ENCODE measurements around the gene ARHGAP31. TPM values are rescaled to one million over a fixed set of nuclear protein-coding genes. Genes with fewer than 3 reads are reported as not detected.

ARHGAP31 gene
- total and polyA plus RNA-seq, 7 experiments from 2014 or later = 1.2 to 11.9 (median 3.0) TPM

- H3K4me3 Mint-ChIP-seq = peak overlapping the region; percentile 68 to 95 (median 85)
- H3K36me3 Mint-ChIP-seq = peaks cover 0 to 6% (median 2%) of the 10 kb centered on the region in 5 donors
- intact Hi-C loops (cut with micrococcal nuclease) = loop anchor here (2.0 to 10.0 kb wide), 3 partner anchors 176 to 1449 kb away; partner anchors contain the start of genes GTF2E1 (in 1 of the 2), POGLUT1 (in 1 of the 2), RABL3 (in 1 of the 2) and TIMMDC1 (in 1 of the 2)
- H3K4me1 Mint-ChIP-seq = peaks cover 26 to 76% (median 59%) of the 10 kb centered on the region in 7 donors
- H3K4me1 ChIP-seq (ENCODE audit: control insufficient read depth in 2 of 2, insufficient read depth in 2 of 2, low read length in 2 of 2) = peaks cover 22 to 26% of the 10 kb centered on the region in 2 donors
- ChIA-PET POLR2A (interaction anchor here (0.8 to 5.0 kb wide), 15 partner anchors 8 to 205 kb away, joined by 3 to 24 read pairs (median 5); partner anchors contain the start of genes B4GALT4, TIMMDC1 and TMEM39A), CTCF (interaction anchor here (0.6 to 2.5 kb wide), 6 partner anchors 19 to 149 kb away, joined by 3 to 16 read pairs (median 8); partner anchors contain the start of gene B4GALT4)
- peak overlapping the region; percentile 91 for H3K27ac ChIP-seq (ENCODE audit: low read depth, low read length)
- peak overlapping the region; percentile 68 to 99 (median 87) for H3K27ac Mint-ChIP-seq
- no peaks in the 10 kb centered on the region for H3K27me3 ChIP-seq (ENCODE audit: control insufficient read depth in 2 of 2, insufficient read depth in 2 of 2, low read length in 2 of 2)
- ATAC-seq (no peak), DNase-seq (no peak)
- H3K4me3 ChIP-seq (ENCODE audit: low read length) = peak overlapping the region; percentile 50
- H3K9me3 Mint-ChIP-seq = peaks cover 0 to 5% (median under 1%) of the 10 kb centered on the region in 11 donors
- H3K27me3 Mint-ChIP-seq = peaks cover 0 to 47% (median 0%) of the 10 kb centered on the region in 5 donors
- no peaks in the 10 kb centered on the region for H3K9me3 ChIP-seq (ENCODE audit: control insufficient read depth in 2 of 3, low read length in 3 of 3)
- H3K36me3 ChIP-seq (ENCODE audit: control insufficient read depth in 2 of 3, insufficient read depth in 3 of 3, low read length in 3 of 3) = no peaks in the 10 kb centered on the region
Observed at GRCh38 chr3:119293105-119293870, 895 bp upstream of the ARHGAP31 start.

DNA sequence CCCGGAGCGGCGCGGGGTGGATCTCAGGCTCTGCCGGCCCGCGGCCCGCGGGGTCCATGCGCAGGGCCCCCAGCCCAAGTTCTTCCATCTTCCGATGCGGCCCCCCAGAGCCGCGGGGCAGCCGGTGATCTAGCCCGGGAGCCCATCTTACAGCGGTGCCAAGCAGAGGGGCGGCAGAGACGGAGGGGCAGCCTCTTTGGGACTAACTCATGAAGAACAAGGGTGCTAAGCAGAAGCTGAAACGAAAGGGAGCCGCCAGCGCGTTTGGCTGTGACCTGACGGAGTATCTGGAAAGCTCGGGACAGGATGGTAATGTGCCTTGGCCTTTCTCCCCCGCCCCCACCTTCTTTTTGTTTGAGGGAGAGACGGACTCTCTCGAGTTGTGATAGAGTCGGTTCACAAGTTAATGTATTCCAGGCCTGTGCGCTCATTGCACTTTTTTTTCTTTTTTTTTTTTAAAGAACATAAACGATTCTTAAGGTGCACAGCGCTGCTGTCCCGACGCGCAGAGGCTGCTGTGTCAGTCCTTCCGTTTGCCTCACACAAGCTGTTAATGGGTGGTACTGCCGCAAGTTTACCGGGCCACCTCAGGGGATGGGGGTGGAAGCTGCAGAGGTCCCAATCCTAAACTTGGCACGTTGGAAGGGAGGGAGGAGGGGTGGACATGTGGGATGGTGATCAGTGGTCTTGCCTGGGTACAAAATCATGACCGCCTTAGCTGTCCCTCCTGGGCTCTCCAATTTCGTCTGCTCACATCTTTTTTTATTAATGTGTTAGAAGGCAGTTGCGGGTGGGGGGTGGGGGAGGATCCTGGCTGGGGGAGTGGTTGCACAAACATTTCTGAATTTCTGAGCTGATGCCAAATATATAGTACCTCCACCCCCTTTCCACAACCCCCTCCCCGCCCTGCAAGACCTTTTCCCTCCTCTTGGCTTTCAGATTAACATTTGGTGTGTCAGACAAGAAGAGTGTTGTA is 801 bp downstream of the ARHGAP31 start:
- peak overlapping the region; percentile 60 to 97 (median 92) for H3K27ac Mint-ChIP-seq
- H3K4me3 Mint-ChIP-seq = peak overlapping the region; percentile 68 to 95 (median 90)
- Histone ChIP-seq H3K4me1 (ENCODE audit: control insufficient read depth in 2 of 2, insufficient read depth in 2 of 2, low read length in 2 of 2) (peaks cover 22 to 26% of the 10 kb centered on the region in 2 donors), H3K27ac (ENCODE audit: low read depth, low read length) (peak overlapping the region; percentile 91), H3K27me3 (ENCODE audit: control insufficient read depth in 2 of 2, insufficient read depth in 2 of 2, low read length in 2 of 2) (no peaks in the 10 kb centered on the region), H3K36me3 (ENCODE audit: control insufficient read depth in 2 of 3, insufficient read depth in 3 of 3, low read length in 3 of 3) (no peaks in the 10 kb centered on the region), H3K9me3 (ENCODE audit: control insufficient read depth in 2 of 3, low read length in 3 of 3) (no peaks in the 10 kb centered on the region), H3K4me3 (ENCODE audit: low read length) (peak overlapping the region; percentile 50)
- intact Hi-C loops (cut with micrococcal nuclease) = loop anchor here (1.0 to 10.0 kb wide), 13 partner anchors 20 to 1447 kb away; partner anchors contain the start of genes TIMMDC1 (in 2 of the 2), TMEM39A (in 2 of the 2), GSK3B (in 1 of the 2) and GTF2E1 (in 1 of the 2)
- ChIA-PET CTCF (interaction anchor here (0.9 to 2.5 kb wide), 8 partner anchors 21 to 411 kb away, joined by 3 to 16 read pairs (median 4); no protein-coding TSS in a partner anchor), POLR2A (interaction anchor here (0.5 to 5.0 kb wide), 16 partner anchors 7 to 346 kb away, joined by 3 to 24 read pairs (median 4); partner anchors contain the start of gene B4GALT4)
- DNase-seq (peak; percentile 17 to 71 (median 63)), ATAC-seq (peak; percentile 50)
- peaks cover 0 to 43% (median 0%) of the 10 kb centered on the region in 5 donors for H3K27me3 Mint-ChIP-seq
- H3K36me3 Mint-ChIP-seq = peaks cover 0 to 11% (median 2%) of the 10 kb centered on the region in 5 donors
- peaks cover 26 to 74% (median 63%) of the 10 kb centered on the region in 7 donors for H3K4me1 Mint-ChIP-seq
- peaks cover 0 to 1% (median 0%) of the 10 kb centered on the region in 11 donors for H3K9me3 Mint-ChIP-seq

DNA sequence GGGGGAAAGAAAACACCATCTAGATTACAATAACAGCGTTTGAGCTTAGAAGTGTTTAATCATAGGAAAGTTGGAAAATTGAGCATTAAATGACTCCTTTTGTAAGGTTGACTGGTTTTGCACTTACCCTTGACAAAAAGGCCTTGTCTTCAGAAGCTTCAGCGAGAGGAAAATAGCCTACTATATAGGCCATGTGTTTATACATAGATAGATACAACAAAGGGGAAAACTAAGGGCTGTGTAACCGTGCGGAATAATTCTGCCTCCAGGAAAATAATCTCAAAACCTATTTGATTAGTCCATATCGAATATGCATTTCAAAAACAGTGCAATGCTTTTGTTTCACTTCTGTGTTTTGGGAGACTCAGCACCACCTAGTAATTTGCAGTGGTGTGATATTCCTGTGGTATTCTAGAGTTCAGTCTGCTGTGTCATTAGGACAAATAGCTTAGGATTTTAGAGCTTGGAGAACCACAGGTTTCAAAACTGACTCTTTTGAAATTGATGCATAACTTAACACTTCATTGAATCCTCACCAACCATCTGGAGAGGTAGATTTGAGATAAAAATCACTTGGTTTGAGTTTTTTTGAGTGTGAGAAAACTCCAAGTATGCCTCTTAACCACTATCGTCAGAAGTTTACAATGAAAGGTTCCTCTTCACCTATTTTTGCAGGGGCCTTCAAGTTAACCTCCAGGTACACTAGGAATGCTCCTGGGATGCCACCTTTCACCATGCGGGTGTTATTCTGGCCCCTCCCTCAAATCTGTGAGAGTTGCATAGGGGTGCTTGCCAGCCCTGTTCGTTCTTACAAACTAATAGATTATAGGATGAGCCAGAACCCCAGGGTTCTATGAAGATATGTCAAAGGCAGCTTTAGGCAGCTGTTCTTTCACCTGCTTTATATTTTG is 1.9 kb downstream of the ARHGAP31 start:
- Histone ChIP-seq H3K4me1 (ENCODE audit: control insufficient read depth in 2 of 2, insufficient read depth in 2 of 2, low read length in 2 of 2) (peaks cover 22 to 26% of the 10 kb centered on the region in 2 donors), H3K36me3 (ENCODE audit: control insufficient read depth in 2 of 3, insufficient read depth in 3 of 3, low read length in 3 of 3) (no peaks in the 10 kb centered on the region), H3K27me3 (ENCODE audit: control insufficient read depth in 2 of 2, insufficient read depth in 2 of 2, low read length in 2 of 2) (no peaks in the 10 kb centered on the region), H3K4me3 (ENCODE audit: low read length) (peak overlapping the region; percentile 21), H3K27ac (ENCODE audit: low read depth, low read length) (no peak overlapping the region), H3K9me3 (ENCODE audit: control insufficient read depth in 2 of 3, low read length in 3 of 3) (no peaks in the 10 kb centered on the region)
- Mint-ChIP-seq H3K27me3 (peaks cover 0 to 33% (median 0%) of the 10 kb centered on the region in 5 donors), H3K27ac (peak overlapping the region in 8 of 9 donors; percentile 10 to 77 (median 65)), H3K4me3 (peak overlapping the region; percentile 46 to 95 (median 74)), H3K4me1 (peaks cover 26 to 64% (median 56%) of the 10 kb centered on the region in 7 donors), H3K9me3 (peaks cover 0 to 1% (median 0%) of the 10 kb centered on the region in 11 donors), H3K36me3 (peaks cover 0 to 11% (median 2%) of the 10 kb centered on the region in 5 donors)
- ChIA-PET CTCF (interaction anchor here (0.9 to 2.5 kb wide), 3 partner anchors 51 to 56 kb away, joined by 3 to 16 read pairs (median 4); no protein-coding TSS in a partner anchor), POLR2A (interaction anchor here (1.0 to 5.0 kb wide), 3 partner anchors 23 to 55 kb away, joined by 3 to 24 read pairs (median 4); partner anchors contain the start of gene B4GALT4)
- intact Hi-C loops (cut with micrococcal nuclease) = loop anchor here (1.0 to 10.0 kb wide), 5 partner anchors 77 to 799 kb away; partner anchors contain the start of genes GSK3B (in 1 of the 2) and TIMMDC1 (in 1 of the 2)
- DNase-seq = no peak
- ATAC-seq = no peak

GRCh38 chr3:119296727-119297122 is 2.5 kb downstream of the ARHGAP31 start:
- peaks cover 22 to 26% of the 10 kb centered on the region in 2 donors for H3K4me1 ChIP-seq (ENCODE audit: control insufficient read depth in 2 of 2, insufficient read depth in 2 of 2, low read length in 2 of 2)
- Mint-ChIP-seq H3K27ac (peak overlapping the region in 5 of 9 donors; percentile 2 to 71 (median 39)), H3K4me3 (peak overlapping the region in 3 of 10 donors; percentile 18 to 33 (median 22)), H3K36me3 (peaks cover 0 to 11% (median 2%) of the 10 kb centered on the region in 5 donors), H3K27me3 (peaks cover 0 to 28% (median 0%) of the 10 kb centered on the region in 5 donors), H3K4me1 (peaks cover 26 to 67% (median 56%) of the 10 kb centered on the region in 7 donors), H3K9me3 (peaks cover 0 to 1% (median 0%) of the 10 kb centered on the region in 11 donors)
- H3K27ac ChIP-seq (ENCODE audit: low read depth, low read length) = no peak overlapping the region
- H3K9me3 ChIP-seq (ENCODE audit: control insufficient read depth in 2 of 3, low read length in 3 of 3) = no peaks in the 10 kb centered on the region
- DNase-seq (no peak), ATAC-seq (no peak)
- POLR2A ChIA-PET = interaction anchor here (0.9 to 5.0 kb wide), 3 partner anchors 16 to 56 kb away, joined by 3 to 24 read pairs (median 4); partner anchors contain the start of gene B4GALT4
- H3K4me3 ChIP-seq (ENCODE audit: low read length) = peak overlapping the region; percentile 21
- no peaks in the 10 kb centered on the region for H3K27me3 ChIP-seq (ENCODE audit: control insufficient read depth in 2 of 2, insufficient read depth in 2 of 2, low read length in 2 of 2)
- no peaks in the 10 kb centered on the region for H3K36me3 ChIP-seq (ENCODE audit: control insufficient read depth in 2 of 3, insufficient read depth in 3 of 3, low read length in 3 of 3)
- CTCF ChIA-PET = interaction anchor here (0.6 to 1.2 kb wide), 2 partner anchors 57 to 85 kb away, joined by 3 to 4 read pairs; no protein-coding TSS in a partner anchor
- intact Hi-C loops (cut with micrococcal nuclease) = loop anchor here in 1 of 2 donors (10.0 kb wide), 1 partner anchor 198 kb away; the partner anchor contains the start of gene TIMMDC1

GRCh38 chr3:119297169-119297568 is 3.0 kb downstream of the ARHGAP31 start:
- Mint-ChIP-seq H3K4me3 (peak overlapping the region in 2 of 10 donors; percentile 7 to 33), H3K36me3 (peaks cover 0 to 13% (median 2%) of the 10 kb centered on the region in 5 donors), H3K9me3 (peaks cover 0 to 1% (median 0%) of the 10 kb centered on the region in 11 donors), H3K27ac (peak overlapping the region in 3 of 9 donors; percentile 39 to 43 (median 43)), H3K27me3 (peaks cover 0 to 28% (median 0%) of the 10 kb centered on the region in 5 donors), H3K4me1 (peaks cover 30 to 68% (median 59%) of the 10 kb centered on the region in 7 donors)
- intact Hi-C loops (cut with micrococcal nuclease) = loop anchor here in 1 of 2 donors (10.0 kb wide), 1 partner anchor 198 kb away; the partner anchor contains the start of gene TIMMDC1
- Histone ChIP-seq H3K27ac (ENCODE audit: low read depth, low read length) (no peak overlapping the region), H3K27me3 (ENCODE audit: control insufficient read depth in 2 of 2, insufficient read depth in 2 of 2, low read length in 2 of 2) (no peaks in the 10 kb centered on the region), H3K4me3 (ENCODE audit: low read length) (no peak overlapping the region), H3K9me3 (ENCODE audit: control insufficient read depth in 2 of 3, low read length in 3 of 3) (no peaks in the 10 kb centered on the region), H3K4me1 (ENCODE audit: control insufficient read depth in 2 of 2, insufficient read depth in 2 of 2, low read length in 2 of 2) (peaks cover 20 to 26% of the 10 kb centered on the region in 2 donors), H3K36me3 (ENCODE audit: control insufficient read depth in 2 of 3, insufficient read depth in 3 of 3, low read length in 3 of 3) (no peaks in the 10 kb centered on the region)
- no peak for DNase-seq
- CTCF ChIA-PET = interaction anchor here (0.6 to 1.2 kb wide), 2 partner anchors 56 to 86 kb away, joined by 3 to 4 read pairs; no protein-coding TSS in a partner anchor
- POLR2A ChIA-PET = interaction anchor here (0.9 to 5.0 kb wide), 2 partner anchors 16 to 25 kb away, joined by 3 to 24 read pairs; no protein-coding TSS in a partner anchor
- ATAC-seq = no peak
